K562 (cell line): ENCODE measurements around the gene COG4. TPM values are rescaled to one million over a fixed set of nuclear protein-coding genes. Genes with fewer than 3 reads are reported as not detected.
A peak's percentile ranks its signal among the peaks of the same experiment; 100 is the strongest.

Experiments
- ARHGAP35 ChIP-seq: fragments of 450-650 bp; IDR thresholded peaks from 2 replicates; pipeline ENCODE4 v1.6.1; 2018; ENCODE audit not compliant: partially characterized antibody
- ATF7 ChIP-seq: fragments of 450-650 bp; IDR thresholded peaks from 2 replicates; pipeline ENCODE4 v1.7.1; 2014; ENCODE audit warnings: mild to moderate bottlenecking, moderate library complexity
- BHLHE40 ChIP-seq: IDR thresholded peaks from 2 replicates; pipeline ENCODE4 v1.6.1; 2011; ENCODE audit warnings: low read length, improper control_type of control experiment
- BMI1 ChIP-seq: fragments of 150-350 bp; IDR thresholded peaks from 2 replicates; pipeline ENCODE4 v1.6.1; 2014; ENCODE audit warnings: low read length
- BRF1 ChIP-seq: IDR thresholded peaks from 3 replicates; pipeline ENCODE4 v1.6.1; 2011; ENCODE audit warnings: borderline replicate concordance, mild to moderate bottlenecking; ENCODE audit not compliant: insufficient read length; ENCODE audit errors: extremely low read depth
- DIDO1 ChIP-seq: fragments of 450-650 bp; IDR thresholded peaks from 2 replicates; pipeline ENCODE4 v1.6.1; 2016; ENCODE audit warnings: low read depth, missing biosample characterization, missing genetic modification characterization
- EHMT2 ChIP-seq: fragments of 450-650 bp; IDR thresholded peaks from 2 replicates; pipeline ENCODE4 v1.6.1; 2018; ENCODE audit warnings: antibody characterized with exemption
- GTF2E2 ChIP-seq: fragments of 200-800 bp; sonication (Bioruptor generic); IDR thresholded peaks from 2 replicates; pipeline ENCODE4 v1.6.1; 2016; ENCODE audit warnings: missing genetic modification characterization, missing compliant biosample characterization
- HCFC1 ChIP-seq: IDR thresholded peaks from 2 replicates; pipeline ENCODE4 v1.6.1; 2012; ENCODE audit warnings: low read depth, low read length, improper control_type of control experiment
- HDAC1 ChIP-seq, 2 experiments: fragments of 450-650 bp; IDR thresholded peaks; 2 replicates each; pipeline ENCODE4 v1.6.1; 2016 to 2017; ENCODE audit warnings: inconsistent platforms in 1 of 2, mild to moderate bottlenecking in 1 of 2, moderate library complexity in 1 of 2
- HDAC8 ChIP-seq: fragments of 450-650 bp; IDR thresholded peaks from 2 replicates; pipeline ENCODE4 v1.6.1; 2016; ENCODE audit warnings: mild to moderate bottlenecking, missing genetic modification characterization, moderate library complexity, missing compliant biosample characterization
- ILF3 ChIP-seq: fragments of 450-650 bp; IDR thresholded peaks from 2 replicates; pipeline ENCODE4 v1.6.1; 2018; ENCODE audit warnings: antibody characterized with exemption, mild to moderate bottlenecking, moderate library complexity, borderline replicate concordance
- JUND ChIP-seq, 2 experiments: IDR thresholded peaks; 2 replicates in 1 of 2; 3 replicates in 1 of 2; pipeline ENCODE4 v1.6.1; 2011; ENCODE audit warnings: borderline replicate concordance in 2 of 2, low read depth in 2 of 2, low read length in 2 of 2, improper control_type of control experiment in 1 of 2, missing biosample characterization in 1 of 2, missing genetic modification characterization in 1 of 2, missing genetic modification reagents in 1 of 2
- LARP7 ChIP-seq: fragments of 450-650 bp; IDR thresholded peaks from 2 replicates; pipeline ENCODE4 v1.6.1; 2016
- MAZ ChIP-seq, 2 experiments: fragments of 450-650 bp in 1 of 2; sonication (generic) in 1 of 2; formaldehyde crosslinking; IDR thresholded peaks in 1 of 2; conservative IDR thresholded peaks in 1 of 2; 2 replicates each; pipeline versions ENCODE4 v1.4.0 to v1.5.0; 2020; ENCODE audit warnings: mild to moderate bottlenecking in 1 of 2, missing genetic modification reagents in 1 of 2
- POLR2A ChIP-seq: fragments of 450-650 bp; conservative IDR thresholded peaks from 2 replicates; pipeline ENCODE4 v1.6.1; 2016
- RBM14 ChIP-seq: fragments of 200-400 bp; formaldehyde crosslinking; IDR thresholded peaks from 2 replicates; pipeline ENCODE4 v1.6.1; 2018; ENCODE audit warnings: low read depth, mild to moderate bottlenecking, low read length, moderate library complexity, borderline replicate concordance; ENCODE audit not compliant: insufficient read depth
- RBM17 ChIP-seq: fragments of 200-400 bp; formaldehyde crosslinking; IDR thresholded peaks from 2 replicates; pipeline ENCODE4 v1.6.1; 2017; ENCODE audit warnings: low read depth, mild to moderate bottlenecking, low read length, borderline replicate concordance
- RHOXF2B ChIP-seq: fragments of 250-450 bp; sonication (Bioruptor Pico); conservative IDR thresholded peaks from 2 replicates; pipeline ENCODE4 v1.5.1; 2021
- ZNF143 ChIP-seq: sonication (generic); formaldehyde crosslinking; IDR thresholded peaks from 2 replicates; pipeline ENCODE4 v1.9.0; 2022; ENCODE audit warnings: mild to moderate bottlenecking, missing genetic modification reagents
- ZNF263 ChIP-seq: sonication (generic); formaldehyde crosslinking; IDR thresholded peaks from 2 replicates; pipeline ENCODE4 v1.8.0; 2022; ENCODE audit warnings: mild to moderate bottlenecking, missing genetic modification reagents, borderline replicate concordance
- ZNF77 ChIP-seq: fragments of 250-450 bp; sonication (Bioruptor Pico); IDR thresholded peaks from 2 replicates; pipeline ENCODE4 v1.5.0; 2020
- polyA plus RNA-seq, 8 experiments: library from polyadenylated mRNA; depleted of rRNA in 4 of 8; stranded (reverse) in 5 of 8; unstranded in 3 of 8; fragments of >200 nt; fragmentation: Nextera tagmentation in 2 of 8; fragmentation: Illumina TruSeq in 1 of 8; extraction: Ambion mirVana in 2 of 8; extraction: Trizol in 1 of 8; gene quantifications; 2 replicates each; pipeline versions ENCODE4 v1.2.1 to v1.2.3, GENCODE V29; 2011 to 2014; ENCODE audit warnings: inconsistent platforms in 1 of 8, missing spikeins in 1 of 8
- total RNA-seq, 7 experiments: library from RNA; depleted of rRNA in 6 of 7; stranded (reverse); fragments of >200 nt in 6 of 7; fragmentation: Illumina TruSeq in 2 of 7; extraction: Trizol in 2 of 7; gene quantifications; 2 replicates each; pipeline versions ENCODE4 v1.2.1 to v1.2.3, GENCODE V29; 2011 to 2021; ENCODE audit warnings: low replicate concordance in 1 of 7
- TF ChIP-seq, protein P1 (sequence below): fragments of 200-800 bp; sonication (Bioruptor generic); IDR thresholded peaks from 2 replicates; pipeline ENCODE4 v1.6.1; 2017; ENCODE audit warnings: missing genetic modification characterization, missing compliant biosample characterization
- TF ChIP-seq, protein P2 (sequence below): IDR thresholded peaks from 2 replicates; pipeline ENCODE4 v1.6.1; 2012; ENCODE audit warnings: low read depth, low read length, improper control_type of control experiment, borderline replicate concordance
- TF ChIP-seq, protein P3 (sequence below), 2 experiments: fragments of 250-450 bp in 1 of 2; fragments of 450-650 bp in 1 of 2; sonication (Bioruptor Pico) in 1 of 2; IDR thresholded peaks; 2 replicates each; pipeline versions ENCODE4 v1.6.1 to v1.8.0; 2016 to 2021; ENCODE audit warnings: mild to moderate bottlenecking in 2 of 2, moderate library complexity in 2 of 2, missing compliant biosample characterization in 1 of 2, missing genetic modification characterization in 1 of 2

Gene COG4
- total and polyA plus RNA-seq, 9 of the 15 experiments (the other 6 are each of a cell fraction or from before 2014, with no cell fraction given), result 13.7 to 73.9 (median 44.2) TPM

DNA sequence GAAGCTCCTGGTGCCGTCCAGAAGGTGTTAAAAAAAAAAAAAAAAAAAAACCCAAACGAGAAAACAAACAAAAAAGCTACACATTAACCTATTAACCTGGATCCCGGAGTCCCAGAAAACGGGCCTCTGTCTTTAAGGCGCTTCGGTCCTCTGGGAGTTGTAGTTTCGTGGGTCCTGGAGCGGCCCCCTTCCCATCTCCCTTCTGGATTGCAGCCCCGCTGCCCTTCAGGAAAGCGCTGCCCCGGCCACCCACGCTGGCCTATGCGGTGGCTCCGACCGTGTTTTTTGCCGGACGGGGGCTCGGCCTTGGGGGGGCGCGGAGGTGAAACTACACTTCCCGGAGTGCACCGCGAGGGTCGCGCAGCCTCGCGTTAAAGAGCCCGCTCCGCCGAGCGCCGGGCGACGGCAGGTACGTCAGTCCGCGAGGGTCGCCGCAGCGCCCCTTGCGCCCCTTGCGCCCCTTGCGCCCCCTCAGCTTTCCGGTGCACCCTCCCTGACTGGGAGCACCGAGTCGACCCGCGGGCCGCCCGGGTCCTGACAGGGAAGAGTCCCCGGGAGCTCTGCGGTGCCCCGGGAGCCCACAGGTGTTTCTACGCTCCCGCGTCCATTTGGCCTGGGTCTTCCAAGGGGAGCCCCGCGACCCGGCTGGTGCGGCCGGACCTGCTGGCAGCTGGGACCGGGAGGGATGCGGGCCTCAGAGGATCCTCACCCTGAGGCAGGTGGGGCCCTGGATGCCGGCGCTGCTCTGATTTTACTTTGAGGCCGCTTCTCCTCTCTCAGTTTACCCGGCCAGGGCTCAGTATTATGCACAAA is 68.9 kb downstream of the COG4 start, which contains the start of gene FCSK (continued):
- TF ChIP-seq, protein P1, sequence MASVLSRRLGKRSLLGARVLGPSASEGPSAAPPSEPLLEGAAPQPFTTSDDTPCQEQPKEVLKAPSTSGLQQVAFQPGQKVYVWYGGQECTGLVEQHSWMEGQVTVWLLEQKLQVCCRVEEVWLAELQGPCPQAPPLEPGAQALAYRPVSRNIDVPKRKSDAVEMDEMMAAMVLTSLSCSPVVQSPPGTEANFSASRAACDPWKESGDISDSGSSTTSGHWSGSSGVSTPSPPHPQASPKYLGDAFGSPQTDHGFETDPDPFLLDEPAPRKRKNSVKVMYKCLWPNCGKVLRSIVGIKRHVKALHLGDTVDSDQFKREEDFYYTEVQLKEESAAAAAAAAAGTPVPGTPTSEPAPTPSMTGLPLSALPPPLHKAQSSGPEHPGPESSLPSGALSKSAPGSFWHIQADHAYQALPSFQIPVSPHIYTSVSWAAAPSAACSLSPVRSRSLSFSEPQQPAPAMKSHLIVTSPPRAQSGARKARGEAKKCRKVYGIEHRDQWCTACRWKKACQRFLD (CRISPR knock-in tag), result 0 out of 2 replicates have a peak, but pooled peaks have one; percentile 21
- TF ChIP-seq LARP7 (no peak), HCFC1 (peak; percentile 89), POLR2A (peak; percentile 28; the same call in 1 of the 2 replicates), ZNF143 (CRISPR knock-in tag) (peak; percentile 97), EHMT2 (no peak), ZNF77 (no peak), RBM17 (no peak), BRF1 (no peak), HDAC1 (IDR thresholded peaks at IDR 0.05) (peak in 1 of 2 experiments; percentile 61; a peak in 1 of 4 replicates), MAZ (CRISPR knock-in tag; conservative IDR thresholded peaks at IDR 0.05 in 1 of 2, IDR thresholded peaks at IDR 0.05 in 1 of 2) (peak; percentile 53 to 83; a peak in 3 of 4 replicates), JUND (IDR thresholded peaks at IDR 0.05; ENCODE audit: borderline replicate concordance, low read depth, low read length) (peak; percentile 18; the same call in 1 of the 2 replicates), JUND (tag; IDR thresholded peaks at IDR 0.05; ENCODE audit: borderline replicate concordance, low read depth, low read length) (no peak), GTF2E2 (tag) (no peak), BMI1 (no peak), ATF7 (peak; percentile 69; the same call in 1 of the 2 replicates), BHLHE40 (no peak), ARHGAP35 (no peak), HDAC8 (tag) (no peak; the same call in 1 of the 2 replicates), DIDO1 (tag) (peak; percentile 79), RHOXF2B (CRISPR knock-in tag) (no peak), ILF3 (no peak), ZNF263 (CRISPR knock-in tag) (no peak), RBM14 (no peak)
- TF ChIP-seq, protein P2, sequence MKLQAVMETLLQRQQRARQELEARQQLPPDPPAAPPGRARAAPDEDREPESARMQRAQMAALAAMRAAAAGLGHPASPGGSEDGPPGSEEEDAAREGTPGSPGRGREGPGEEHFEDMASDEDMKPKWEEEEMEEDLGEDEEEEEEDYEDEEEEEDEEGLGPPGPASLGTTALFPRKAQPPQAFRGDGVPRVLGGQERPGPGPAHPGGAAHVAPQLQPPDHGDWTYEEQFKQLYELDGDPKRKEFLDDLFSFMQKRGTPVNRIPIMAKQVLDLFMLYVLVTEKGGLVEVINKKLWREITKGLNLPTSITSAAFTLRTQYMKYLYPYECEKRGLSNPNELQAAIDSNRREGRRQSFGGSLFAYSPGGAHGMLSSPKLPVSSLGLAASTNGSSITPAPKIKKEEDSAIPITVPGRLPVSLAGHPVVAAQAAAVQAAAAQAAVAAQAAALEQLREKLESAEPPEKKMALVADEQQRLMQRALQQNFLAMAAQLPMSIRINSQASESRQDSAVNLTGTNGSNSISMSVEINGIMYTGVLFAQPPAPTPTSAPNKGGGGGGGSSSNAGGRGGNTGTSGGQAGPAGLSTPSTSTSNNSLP, result no peak
- TF ChIP-seq, protein P3, sequence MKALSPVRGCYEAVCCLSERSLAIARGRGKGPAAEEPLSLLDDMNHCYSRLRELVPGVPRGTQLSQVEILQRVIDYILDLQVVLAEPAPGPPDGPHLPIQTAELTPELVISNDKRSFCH (CRISPR knock-in tag; IDR thresholded peaks at IDR 0.05), result no peak
- TF ChIP-seq, protein P3 (tag; IDR thresholded peaks at IDR 0.05), result 0 out of 2 replicates have a peak, but pooled peaks have one; percentile 33
